Ovary (tissue), 9 donors: ENCODE measurements around the gene PLIN1. TPM values are rescaled to one million over a fixed set of nuclear protein-coding genes. Genes with fewer than 3 reads are reported as not detected.

Experiments used
- DNase-seq, 5 donors: peaks; one replicate each; pipeline ENCODE4 v3.0.0-alpha.2; 2019 to 2020
- H3K27ac ChIP-seq, 2 donors: fragments of 200-600 bp; one replicate each; pipeline versions ENCODE4 v1.5.1 to v1.8.0; 2019 to 2022
- H3K27me3 ChIP-seq: fragments of 200-600 bp; one replicate; pipeline ENCODE4 v1.8.0; 2022
- H3K36me3 ChIP-seq: fragments of 200-600 bp; sonication (generic); one replicate; pipeline ENCODE4 v1.5.1; 2019
- H3K4me1 ChIP-seq: one replicate; pipeline ENCODE4 v1.8.1; 2013; ENCODE audit warnings: mild to moderate bottlenecking, moderate library complexity; ENCODE audit not compliant: insufficient read depth
- H3K4me3 ChIP-seq: fragments of 200-600 bp; sonication (generic); one replicate; pipeline ENCODE4 v1.5.1; 2017
- H3K9me3 ChIP-seq, 2 donors: fragments of 200-600 bp in 1 of 2; sonication (generic) in 1 of 2; one replicate each; pipeline versions ENCODE4 v1.5.1 to v1.8.1; 2013 to 2019; ENCODE audit warnings: mild to moderate bottlenecking in 1 of 2, moderate library complexity in 1 of 2
- EP300 ChIP-seq: sonication (generic); formaldehyde crosslinking; IDR thresholded peaks from one replicate; pipeline ENCODE4 v1.6.1; 2017; ENCODE audit warnings: antibody characterized with exemption
- POLR2A ChIP-seq: fragments of 450-650 bp; IDR thresholded peaks from one replicate; pipeline ENCODE4 v1.6.1; 2017; ENCODE audit warnings: antibody characterized with exemption, mild to moderate bottlenecking, moderate library complexity
- WGBS, 3 donors: extraction: QIAGEN DNeasy Blood & Tissue Kit in 1 of 3; methylation state at CpG; one replicate each; pipeline versions ENCODE4 v1.1.5 to v1.1.7; 2013 to 2017; 5-methylcytosine and 5-hydroxymethylcytosine counted together
- intact Hi-C, 4 donors: fragments of 100-400 bp; cut with DNase I; formaldehyde crosslinking; loops; one replicate each; pipeline versions ENCODE4 v1.11.0 to v1.15.1; 2022 to 2023
- polyA plus RNA-seq, 2 donors: library from polyadenylated mRNA; stranded (reverse); fragments of 200-250 nt in 1 of 2; fragments of 350-450 nt in 1 of 2; fragmentation: Illumina TruSeq in 1 of 2; extraction: RNeasy Lipid Tissue Mini Kit (QIAGEN cat#74804) in 1 of 2; gene quantifications; one replicate each; pipeline ENCODE4 v1.2.3, GENCODE V29; 2013 to 2014
- total RNA-seq, 7 donors: library from RNA; depleted of rRNA in 2 of 7; stranded (reverse); fragments of >200 nt in 2 of 7; fragmentation: NEBNext Ultra II Directional in 3 of 7; extraction: Animal tissue kit (Norgen Biotek cat#: 25700) in 3 of 7; gene quantifications; one replicate each; pipeline versions ENCODE4 v1.1.0 to v1.2.4, GENCODE V29; 2016 to 2023
- TF ChIP-seq, protein P1 (sequence below), 3 donors: fragments of 450-650 bp in 2 of 3; fragments of 200-600 bp in 1 of 3; IDR thresholded peaks; one replicate each; pipeline versions ENCODE4 v1.5.1 to v1.8.0; 2016 to 2022; ENCODE audit warnings: antibody characterized with exemption in 3 of 3, mild to moderate bottlenecking in 1 of 3
- donor health status: DM: no; HTN: no; CAD: no; lungs with moderate emphysema.
- donor health status: DM: no; HTN: no; CAD: no.
- donor health status: Bipolar disorder and iron deficiency.
- donor health status: DM: yes; HTN: yes; CAD: no.
- donor health status: DM: no; HTN: no; CAD: no.
- donor health status: DM: yes; HTN: yes; CAD: no.

PLIN1 gene
- total and polyA plus RNA-seq, 9 donors = 0.82 to 5.4 (median 1.2) TPM

DNA sequence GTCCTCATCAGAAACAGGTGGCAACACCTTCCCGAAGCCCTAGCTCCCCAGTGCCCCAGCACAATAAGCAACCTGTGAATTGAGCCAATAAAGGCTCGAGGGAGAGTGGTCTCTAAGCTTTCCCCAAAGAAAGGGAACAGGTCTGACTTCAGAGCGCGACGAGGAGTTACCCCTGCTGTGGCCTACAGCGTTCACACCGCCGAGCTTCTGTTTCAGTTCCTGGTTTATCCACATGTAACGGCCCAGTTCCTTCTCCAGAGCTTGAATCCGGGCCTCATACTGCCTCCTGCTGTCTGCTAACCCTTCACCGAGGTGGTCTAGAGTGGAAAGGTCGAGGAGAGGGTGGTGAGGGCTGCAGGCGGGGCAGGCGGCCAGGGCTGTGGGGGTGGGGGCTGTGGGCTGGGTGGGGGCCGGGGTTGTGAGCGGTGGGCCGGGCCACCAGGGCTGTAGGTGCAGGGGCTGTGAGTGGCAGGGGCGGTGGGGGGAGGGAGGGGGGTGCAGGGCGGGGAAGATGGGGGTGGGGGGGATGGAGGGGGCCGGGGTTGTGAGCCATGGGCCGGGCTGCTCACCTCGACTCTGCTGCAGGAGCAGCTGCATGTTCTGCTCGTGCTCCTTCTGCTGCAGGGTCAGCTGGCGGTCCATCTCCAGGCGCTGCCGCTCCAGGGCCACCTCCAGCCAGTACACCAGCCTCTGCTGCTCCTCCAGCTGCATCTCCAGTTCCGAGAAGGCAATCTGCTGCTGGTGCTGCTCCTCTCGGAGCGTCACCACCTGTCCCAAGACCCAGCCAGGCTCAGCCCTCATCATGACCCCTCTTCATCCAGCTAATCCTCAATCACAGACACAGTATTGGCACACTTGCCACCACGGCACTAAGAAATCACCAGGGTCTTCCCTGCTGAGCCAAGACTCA is 50.1 kb downstream of the PLIN1 start:
- WGBS, 3 donors = 90 to 93% (median 92%) methylated on average over 28 to 30 of the region's 30 CpGs

DNA sequence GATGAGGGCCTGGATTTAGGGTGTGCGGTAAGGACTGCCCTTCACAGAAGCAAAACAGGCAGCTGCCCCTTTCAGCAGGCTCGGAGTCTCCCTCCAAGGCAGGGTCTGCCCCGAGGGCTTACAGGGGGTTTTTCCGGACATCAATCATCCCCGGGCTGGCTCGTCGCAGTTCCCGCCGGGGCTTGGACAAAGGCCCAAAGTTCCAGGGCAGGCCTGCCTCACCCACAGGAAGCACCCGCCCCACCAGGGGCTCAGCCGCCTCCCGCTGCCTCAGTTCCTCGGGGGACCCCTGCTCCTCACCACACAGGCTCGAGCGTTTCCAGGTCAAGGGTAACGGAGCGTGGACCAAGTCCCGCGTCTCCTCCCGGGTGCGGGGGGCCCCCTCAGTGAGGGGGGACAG is 50.9 kb downstream of the PLIN1 start:
- no peaks in the 10 kb centered on the region for H3K4me1 ChIP-seq
- WGBS, 3 donors = 81 to 84% (median 84%) methylated on average over 21 of the region's 21 CpGs
- H3K9me3 ChIP-seq = no peaks in the 10 kb centered on the region
- intact Hi-C loops = no loop called here
- no peak for DNase-seq
- H3K27ac ChIP-seq = no peak overlapping the region
- H3K36me3 ChIP-seq = no peaks in the 10 kb centered on the region
- no peaks in the 10 kb centered on the region for H3K27me3 ChIP-seq
- H3K4me3 ChIP-seq = no peak overlapping the region
- TF ChIP-seq POLR2A = no peak
- TF ChIP-seq, protein P1, sequence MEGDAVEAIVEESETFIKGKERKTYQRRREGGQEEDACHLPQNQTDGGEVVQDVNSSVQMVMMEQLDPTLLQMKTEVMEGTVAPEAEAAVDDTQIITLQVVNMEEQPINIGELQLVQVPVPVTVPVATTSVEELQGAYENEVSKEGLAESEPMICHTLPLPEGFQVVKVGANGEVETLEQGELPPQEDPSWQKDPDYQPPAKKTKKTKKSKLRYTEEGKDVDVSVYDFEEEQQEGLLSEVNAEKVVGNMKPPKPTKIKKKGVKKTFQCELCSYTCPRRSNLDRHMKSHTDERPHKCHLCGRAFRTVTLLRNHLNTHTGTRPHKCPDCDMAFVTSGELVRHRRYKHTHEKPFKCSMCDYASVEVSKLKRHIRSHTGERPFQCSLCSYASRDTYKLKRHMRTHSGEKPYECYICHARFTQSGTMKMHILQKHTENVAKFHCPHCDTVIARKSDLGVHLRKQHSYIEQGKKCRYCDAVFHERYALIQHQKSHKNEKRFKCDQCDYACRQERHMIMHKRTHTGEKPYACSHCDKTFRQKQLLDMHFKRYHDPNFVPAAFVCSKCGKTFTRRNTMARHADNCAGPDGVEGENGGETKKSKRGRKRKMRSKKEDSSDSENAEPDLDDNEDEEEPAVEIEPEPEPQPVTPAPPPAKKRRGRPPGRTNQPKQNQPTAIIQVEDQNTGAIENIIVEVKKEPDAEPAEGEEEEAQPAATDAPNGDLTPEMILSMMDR (IDR thresholded peaks at IDR 0.05) = no peak
- no peak for TF ChIP-seq EP300

More for the DNA sequence above, 50.1 kb downstream of the PLIN1 start:
- H3K9me3 ChIP-seq = no peaks in the 10 kb centered on the region
- no peak overlapping the region for H3K27ac ChIP-seq
- no peaks in the 10 kb centered on the region for H3K4me1 ChIP-seq
- no peak overlapping the region for H3K4me3 ChIP-seq
- intact Hi-C loops = no loop called here
- no peaks in the 10 kb centered on the region for H3K27me3 ChIP-seq
- no peaks in the 10 kb centered on the region for H3K36me3 ChIP-seq
- DNase-seq = no peak
- no peak for TF ChIP-seq EP300
- no peak for TF ChIP-seq POLR2A
- TF ChIP-seq, protein P1 (IDR thresholded peaks at IDR 0.05) = no peak

DNA sequence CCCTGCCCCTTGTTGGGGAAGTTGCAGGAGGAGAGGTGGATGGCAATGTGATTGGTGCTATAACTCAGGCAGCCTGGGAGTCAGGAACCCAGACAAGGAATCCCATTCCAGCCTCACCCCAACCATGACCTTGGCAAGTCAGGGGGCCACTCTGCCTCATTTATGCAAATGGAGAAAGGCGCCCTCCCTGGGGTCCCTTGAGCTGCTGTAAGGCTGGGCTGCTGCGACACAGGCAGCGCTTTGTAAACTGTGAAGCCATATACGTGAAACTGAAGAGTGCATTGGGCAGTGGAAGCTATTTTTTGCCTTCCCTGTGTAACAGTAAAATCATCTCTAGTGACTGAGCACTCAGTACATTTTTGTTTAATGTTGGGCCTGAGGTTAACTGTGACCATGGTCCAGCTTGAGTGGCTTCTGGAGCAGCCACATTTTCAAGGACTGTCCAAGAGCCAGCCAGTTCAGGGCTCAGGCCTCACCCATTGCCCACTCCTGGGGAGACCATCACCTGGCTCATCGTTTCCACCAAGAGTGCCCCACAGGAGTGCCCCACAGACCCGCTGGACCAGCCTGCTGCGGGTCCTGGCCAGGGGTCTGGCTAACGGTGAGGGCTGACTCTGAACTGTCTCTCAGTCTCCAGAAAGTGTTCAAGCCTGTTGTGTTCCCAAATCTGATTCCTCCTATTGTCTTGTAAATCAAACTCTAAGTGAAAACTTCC is 51.8 kb downstream of the PLIN1 start:
- Histone ChIP-seq H3K27me3 (no peaks in the 10 kb centered on the region), H3K4me1 (no peaks in the 10 kb centered on the region), H3K27ac (no peak overlapping the region), H3K36me3 (no peaks in the 10 kb centered on the region), H3K9me3 (no peaks in the 10 kb centered on the region), H3K4me3 (no peak overlapping the region)
- no peak for DNase-seq
- 91 to 95% (median 92%) methylated on average over 8 of the region's 8 CpGs for WGBS, 3 donors
- intact Hi-C loops = no loop called here
- no peak for TF ChIP-seq EP300
- no peak for TF ChIP-seq POLR2A
- TF ChIP-seq, protein P1 (IDR thresholded peaks at IDR 0.05) = no peak

DNA sequence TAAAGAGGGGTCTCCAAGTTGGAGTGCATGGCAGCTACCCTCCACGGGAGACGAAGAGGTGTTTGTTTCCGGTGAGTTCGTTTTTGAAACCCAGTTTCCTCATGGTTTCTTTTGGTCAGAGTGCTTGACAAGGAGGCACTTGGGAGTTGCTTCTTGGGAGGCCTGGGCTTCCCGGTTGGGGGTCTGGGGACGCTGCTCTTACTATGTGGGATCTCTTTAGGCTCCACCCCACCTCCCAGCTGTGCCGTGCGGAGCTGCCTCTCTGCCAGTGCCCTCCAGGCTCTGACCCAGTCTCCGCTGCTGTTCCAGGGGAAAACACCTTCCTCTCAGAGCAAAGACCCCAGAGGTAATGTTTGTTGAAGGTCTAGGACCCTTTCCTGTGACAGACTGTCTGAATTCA is 53.5 kb downstream of the PLIN1 start:
- Histone ChIP-seq H3K4me3 (no peak overlapping the region), H3K27me3 (no peaks in the 10 kb centered on the region), H3K4me1 (no peaks in the 10 kb centered on the region), H3K27ac (no peak overlapping the region), H3K36me3 (no peaks in the 10 kb centered on the region), H3K9me3 (no peaks in the 10 kb centered on the region)
- 83 to 89% (median 85%) methylated on average over 9 of the region's 9 CpGs for WGBS, 3 donors
- DNase-seq = no peak
- intact Hi-C loops = no loop called here
- TF ChIP-seq POLR2A (no peak), EP300 (no peak)
- TF ChIP-seq, protein P1 (IDR thresholded peaks at IDR 0.05) = no peak
